Endodermal cell (in vitro differentiated cells): ENCODE measurements around the gene PLSCR5. TPM values are rescaled to one million over a fixed set of nuclear protein-coding genes. Genes with fewer than 3 reads are reported as not detected.

ENCODE experiments used
- DNase-seq: peaks from one replicate; pipeline ENCODE4 v3.0.0-alpha.2; 2017
- H3K27ac ChIP-seq: 2 replicates; pipeline ENCODE4 v1.5.1; 2013; ENCODE audit warnings: mild to moderate bottlenecking, low read depth, low read length, moderate library complexity
- H3K27me3 ChIP-seq: 2 replicates; pipeline ENCODE4 v1.6.1; 2013; ENCODE audit warnings: mild to moderate bottlenecking, low read length, moderate library complexity; ENCODE audit not compliant: insufficient read depth, control insufficient read depth, poor library complexity, severe bottlenecking
- H3K36me3 ChIP-seq: 2 replicates; pipeline ENCODE4 v1.7.0; 2013; ENCODE audit warnings: mild to moderate bottlenecking, low read length, moderate library complexity; ENCODE audit not compliant: control insufficient read depth, insufficient read depth
- H3K4me1 ChIP-seq: one replicate; pipeline ENCODE4 v1.7.0; 2013; ENCODE audit warnings: low read length; ENCODE audit not compliant: control insufficient read depth, insufficient read depth
- H3K4me3 ChIP-seq: 2 replicates; pipeline ENCODE4 v1.5.1; 2013; ENCODE audit warnings: mild to moderate bottlenecking, low read length, moderate library complexity
- H3K9ac ChIP-seq: 2 replicates; pipeline ENCODE4 v1.6.1; 2013; ENCODE audit warnings: mild to moderate bottlenecking, low read length, moderate library complexity; ENCODE audit not compliant: poor library complexity, severe bottlenecking; ENCODE audit errors: extremely low read depth
- H3K9me3 ChIP-seq: 2 replicates; pipeline ENCODE4 v1.6.1; 2013; ENCODE audit warnings: mild to moderate bottlenecking, low read length, moderate library complexity; ENCODE audit not compliant: control insufficient read depth
- H3K27ac Mint-ChIP-seq: 2 replicates; pipeline ENCODE4 v1.8.0; 2020; ENCODE audit warnings: mixed read lengths
- H3K27me3 Mint-ChIP-seq: 2 replicates; pipeline ENCODE4 v1.8.0; 2021; ENCODE audit warnings: mild to moderate bottlenecking, mixed read lengths; ENCODE audit not compliant: insufficient read depth
- H3K36me3 Mint-ChIP-seq: 2 replicates; pipeline ENCODE4 v1.8.0; 2020; ENCODE audit warnings: low read depth, mixed read lengths
- H3K4me1 Mint-ChIP-seq: 2 replicates; pipeline ENCODE4 v1.8.0; 2020; ENCODE audit warnings: mixed read lengths
- H3K4me3 Mint-ChIP-seq: 2 replicates; pipeline ENCODE4 v1.8.0; 2020; ENCODE audit warnings: mild to moderate bottlenecking, moderate library complexity, mixed read lengths
- H3K9me3 Mint-ChIP-seq: 2 replicates; pipeline ENCODE4 v1.8.0; 2020; ENCODE audit warnings: mild to moderate bottlenecking, mixed read lengths
- WGBS, 2 experiments: methylation state at CpG; one replicate each; pipeline versions ENCODE4 v1.1.5 to v1.1.7; 2013; ENCODE audit warnings: missing lambda C conversion rate in 2 of 2, mixed read lengths in 1 of 2; ENCODE audit not compliant: insufficient coverage in 1 of 2, insufficient read length in 1 of 2; 5-methylcytosine and 5-hydroxymethylcytosine counted together
- total RNA-seq, 2 donors: library from RNA; stranded (reverse); fragmentation: NEBNext Ultra II Directional in 1 of 2; extraction: Animal tissue kit (Norgen Biotek cat#: 25700) in 1 of 2; gene quantifications; 2 replicates in 1 of 2; 3 replicates in 1 of 2; pipeline ENCODE4 v1.2.1, GENCODE V29; 2021
- TF ChIP-seq, protein P1 (sequence below): fragments of 200-600 bp; sonication (generic); conservative IDR thresholded peaks from 2 replicates; pipeline ENCODE4 v1.5.0; 2021; ENCODE audit warnings: antibody characterized with exemption, mild to moderate bottlenecking

The PLSCR5 gene
- total RNA-seq, 2 donors from 2014 or later, result not detected

DNA sequence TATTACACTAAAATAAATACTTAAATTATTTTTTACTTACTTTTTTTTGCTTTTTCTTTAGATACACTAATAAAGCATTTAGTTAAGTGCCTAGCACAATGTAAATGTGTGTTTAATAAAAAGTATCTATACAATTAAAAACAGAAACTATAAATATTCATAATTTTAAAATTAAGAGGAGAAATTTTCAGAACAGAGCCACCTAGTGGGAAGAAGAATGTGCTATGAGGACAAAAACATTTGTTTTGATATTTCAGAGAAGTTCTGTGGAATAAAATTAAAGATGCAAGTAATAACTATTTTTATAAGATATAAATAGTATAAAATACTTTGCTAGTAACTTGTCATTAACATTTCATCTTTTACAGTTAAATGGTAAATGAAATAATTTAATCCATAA, 33.6 kb upstream of the PLSCR5 start:
- no peaks in the 10 kb centered on the region for H3K27me3 Mint-ChIP-seq
- TF ChIP-seq, protein P1, sequence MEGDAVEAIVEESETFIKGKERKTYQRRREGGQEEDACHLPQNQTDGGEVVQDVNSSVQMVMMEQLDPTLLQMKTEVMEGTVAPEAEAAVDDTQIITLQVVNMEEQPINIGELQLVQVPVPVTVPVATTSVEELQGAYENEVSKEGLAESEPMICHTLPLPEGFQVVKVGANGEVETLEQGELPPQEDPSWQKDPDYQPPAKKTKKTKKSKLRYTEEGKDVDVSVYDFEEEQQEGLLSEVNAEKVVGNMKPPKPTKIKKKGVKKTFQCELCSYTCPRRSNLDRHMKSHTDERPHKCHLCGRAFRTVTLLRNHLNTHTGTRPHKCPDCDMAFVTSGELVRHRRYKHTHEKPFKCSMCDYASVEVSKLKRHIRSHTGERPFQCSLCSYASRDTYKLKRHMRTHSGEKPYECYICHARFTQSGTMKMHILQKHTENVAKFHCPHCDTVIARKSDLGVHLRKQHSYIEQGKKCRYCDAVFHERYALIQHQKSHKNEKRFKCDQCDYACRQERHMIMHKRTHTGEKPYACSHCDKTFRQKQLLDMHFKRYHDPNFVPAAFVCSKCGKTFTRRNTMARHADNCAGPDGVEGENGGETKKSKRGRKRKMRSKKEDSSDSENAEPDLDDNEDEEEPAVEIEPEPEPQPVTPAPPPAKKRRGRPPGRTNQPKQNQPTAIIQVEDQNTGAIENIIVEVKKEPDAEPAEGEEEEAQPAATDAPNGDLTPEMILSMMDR, result peak; percentile 76

DNA sequence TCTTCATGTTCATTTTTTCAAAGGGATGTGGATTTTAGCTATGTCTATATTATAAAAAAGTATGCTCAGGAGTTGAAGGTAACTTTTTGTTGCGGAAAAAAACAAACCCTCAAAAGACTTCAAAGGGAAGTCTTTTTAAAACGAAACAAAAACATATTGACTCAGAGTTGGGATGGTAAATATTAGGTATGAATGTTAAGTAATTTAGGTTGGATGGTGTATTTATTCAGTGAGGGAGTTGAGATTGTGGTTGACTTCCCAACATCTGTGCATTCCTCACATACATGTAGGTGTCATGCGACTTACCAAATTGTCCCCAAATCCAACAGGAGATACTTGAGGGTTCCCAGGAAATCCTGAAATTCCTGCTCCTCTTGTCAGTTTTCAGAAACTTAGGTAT, 32.7 kb upstream of the PLSCR5 start:
- H3K36me3 ChIP-seq, result no peaks in the 10 kb centered on the region
- Mint-ChIP-seq H3K27ac (no peak overlapping the region), H3K27me3 (no peaks in the 10 kb centered on the region), H3K4me1 (no peaks in the 10 kb centered on the region), H3K9me3 (no peaks in the 10 kb centered on the region), H3K4me3 (no peak overlapping the region), H3K36me3 (no peaks in the 10 kb centered on the region)
- H3K9ac ChIP-seq, result no peak overlapping the region
- TF ChIP-seq, protein P1, result no peak
- H3K4me1 ChIP-seq, result no peaks in the 10 kb centered on the region
- 95 to 100% methylated on average over 2 to 3 of the region's 3 CpGs for WGBS, 2 experiments
- H3K27me3 ChIP-seq, result no peaks in the 10 kb centered on the region
- H3K4me3 ChIP-seq, result no peak overlapping the region
- H3K9me3 ChIP-seq, result no peaks in the 10 kb centered on the region
- H3K27ac ChIP-seq, result no peak overlapping the region
- no peak for DNase-seq

More for the DNA sequence above, 33.6 kb upstream of the PLSCR5 start:
- Histone ChIP-seq H3K4me1 (no peaks in the 10 kb centered on the region), H3K27me3 (no peaks in the 10 kb centered on the region), H3K4me3 (no peak overlapping the region), H3K36me3 (no peaks in the 10 kb centered on the region), H3K9ac (no peak overlapping the region), H3K27ac (no peak overlapping the region), H3K9me3 (no peaks in the 10 kb centered on the region)
- Mint-ChIP-seq H3K4me1 (peaks cover 3% of the 10 kb centered on the region), H3K36me3 (no peaks in the 10 kb centered on the region), H3K27ac (no peak overlapping the region), H3K4me3 (no peak overlapping the region), H3K9me3 (no peaks in the 10 kb centered on the region)
- no peak for DNase-seq

- Histone ChIP-seq H3K27ac (no peak overlapping the region), H3K27me3 (no peaks in the 10 kb centered on the region), H3K4me1 (no peaks in the 10 kb centered on the region), H3K36me3 (no peaks in the 10 kb centered on the region), H3K9me3 (no peaks in the 10 kb centered on the region), H3K9ac (no peak overlapping the region), H3K4me3 (no peak overlapping the region)
- DNase-seq, result no peak
- Mint-ChIP-seq H3K27me3 (no peaks in the 10 kb centered on the region), H3K9me3 (no peaks in the 10 kb centered on the region), H3K4me3 (no peak overlapping the region), H3K4me1 (no peaks in the 10 kb centered on the region), H3K27ac (no peak overlapping the region), H3K36me3 (no peaks in the 10 kb centered on the region)
- TF ChIP-seq, protein P1, result no peak
- 98 to 100% methylated on average over 1 to 2 of the region's 2 CpGs for WGBS, 2 experiments
Observed at GRCh38 chr3:146636881-146637280, 31.7 kb upstream of the PLSCR5 start.
